HEK293 (cell line): Measurements from ENCODE around the gene UACA.

ENCODE experiments used
- CTCF ChIA-PET: fragments of 350-600 bp; formaldehyde crosslinking; extraction: SDS; loops from one replicate; lab custom pipeline; 2021; ENCODE audit warnings: antibody characterized with exemption; lab: Yijun Ruan, JAX
- POLR2A ChIA-PET: fragments of 300-600 bp; formaldehyde crosslinking; extraction: SDS; loops from one replicate; lab custom pipeline; 2020; ENCODE audit warnings: antibody characterized with exemption, inconsistent platforms; lab: Yijun Ruan, JAX
- H3K27ac ChIP-seq: fragments of 200-500 bp; sonication (Bioruptor generic); 2 replicates; pipeline ENCODE4 v1.5.1; 2014; ENCODE audit warnings: low read depth, low read length, control low read depth, inconsistent platforms; ENCODE audit errors: extremely low read depth
- H3K36me3 ChIP-seq, 2 experiments: fragments of 200-500 bp in 1 of 2; sonication (Bioruptor generic) in 1 of 2; 1 replicate in 1 of 2; 2 replicates in 1 of 2; pipeline ENCODE4 v1.5.1; 2014 to 2017; ENCODE audit warnings: inconsistent platforms in 2 of 2, low read length in 2 of 2; ENCODE audit not compliant: control insufficient read depth in 2 of 2, insufficient read depth in 1 of 2
- H3K4me1 ChIP-seq: fragments of 200-500 bp; sonication (Bioruptor generic); 2 replicates; pipeline ENCODE4 v1.5.1; 2014; ENCODE audit warnings: mild to moderate bottlenecking, low read length, inconsistent platforms; ENCODE audit not compliant: control insufficient read depth, insufficient read depth
- H3K4me3 ChIP-seq: 2 replicates; pipeline ENCODE4 v1.5.1; 2011; ENCODE audit warnings: low read depth, mild to moderate bottlenecking, control low read depth, low read length, moderate library complexity
- H3K9me3 ChIP-seq: fragments of 200-500 bp; sonication (Bioruptor generic); 2 replicates; pipeline ENCODE4 v1.5.1; 2014; ENCODE audit warnings: low read depth, low read length, inconsistent platforms; ENCODE audit not compliant: control insufficient read depth, insufficient read depth
- BCL6B ChIP-seq: fragments of 450-650 bp; formaldehyde crosslinking; IDR thresholded peaks from 2 replicates; pipeline ENCODE4 v1.5.1; 2017; ENCODE audit warnings: missing biosample characterization, missing genetic modification characterization
- GLI4 ChIP-seq: fragments of 450-650 bp; formaldehyde crosslinking; IDR thresholded peaks from 2 replicates; pipeline ENCODE4 v1.5.1; 2016; ENCODE audit warnings: missing biosample characterization, missing genetic modification characterization
- MYNN ChIP-seq: fragments of 450-650 bp; formaldehyde crosslinking; IDR thresholded peaks from 2 replicates; pipeline ENCODE4 v1.5.1; 2016; ENCODE audit warnings: missing biosample characterization, missing genetic modification characterization, borderline replicate concordance
- OSR2 ChIP-seq: fragments of 450-650 bp; formaldehyde crosslinking; IDR thresholded peaks from 2 replicates; pipeline ENCODE4 v1.5.1; 2016; ENCODE audit warnings: missing biosample characterization, missing genetic modification characterization
- SP3 ChIP-seq: fragments of 450-650 bp; formaldehyde crosslinking; IDR thresholded peaks from 2 replicates; pipeline ENCODE4 v1.5.1; 2016; ENCODE audit warnings: missing biosample characterization, missing genetic modification characterization
- YY1 ChIP-seq: fragments of 450-650 bp; formaldehyde crosslinking; IDR thresholded peaks from 2 replicates; pipeline ENCODE4 v1.5.1; 2018; ENCODE audit warnings: missing biosample characterization, missing genetic modification characterization
- ZBTB44 ChIP-seq: fragments of 450-650 bp; IDR thresholded peaks from 2 replicates; pipeline ENCODE4 v1.5.1; 2018; ENCODE audit warnings: missing biosample characterization, mild to moderate bottlenecking, missing genetic modification characterization
- ZBTB48 ChIP-seq: fragments of 450-650 bp; formaldehyde crosslinking; IDR thresholded peaks from 2 replicates; pipeline ENCODE4 v1.5.1; 2016; ENCODE audit warnings: missing biosample characterization, missing genetic modification characterization
- ZNF2 ChIP-seq: fragments of 450-650 bp; formaldehyde crosslinking; IDR thresholded peaks from 2 replicates; pipeline ENCODE4 v1.5.1; 2016; ENCODE audit warnings: missing biosample characterization, missing genetic modification characterization
- ZNF221 ChIP-seq: fragments of 450-650 bp; formaldehyde crosslinking; IDR thresholded peaks from 2 replicates; pipeline ENCODE4 v1.5.1; 2017; ENCODE audit warnings: missing biosample characterization, missing genetic modification characterization, borderline replicate concordance
- ZNF223 ChIP-seq: fragments of 450-650 bp; formaldehyde crosslinking; IDR thresholded peaks from 2 replicates; pipeline ENCODE4 v1.5.1; 2016; ENCODE audit warnings: missing biosample characterization, missing genetic modification characterization
- ZNF37A ChIP-seq: fragments of 450-650 bp; IDR thresholded peaks from 2 replicates; pipeline ENCODE4 v1.5.1; 2018; ENCODE audit warnings: missing biosample characterization, missing genetic modification characterization
- ZNF48 ChIP-seq: fragments of 450-650 bp; formaldehyde crosslinking; IDR thresholded peaks from 2 replicates; pipeline ENCODE4 v1.5.1; 2016; ENCODE audit warnings: missing biosample characterization, missing genetic modification characterization
- ZNF529 ChIP-seq: fragments of 450-650 bp; formaldehyde crosslinking; IDR thresholded peaks from 2 replicates; pipeline ENCODE4 v1.5.1; 2017; ENCODE audit warnings: missing genetic modification characterization, missing biosample characterization; ENCODE audit not compliant: insufficient replicate concordance
- ZNF629 ChIP-seq: fragments of 450-650 bp; formaldehyde crosslinking; IDR thresholded peaks from 2 replicates; pipeline ENCODE4 v1.5.1; 2017; ENCODE audit warnings: missing biosample characterization, missing genetic modification characterization
- ZNF791 ChIP-seq: fragments of 450-650 bp; formaldehyde crosslinking; IDR thresholded peaks from 2 replicates; pipeline ENCODE4 v1.5.1; 2016; ENCODE audit warnings: missing biosample characterization, missing genetic modification characterization
- ZNF792 ChIP-seq: fragments of 450-650 bp; formaldehyde crosslinking; IDR thresholded peaks from 2 replicates; pipeline ENCODE4 v1.5.1; 2016; ENCODE audit warnings: missing biosample characterization, missing genetic modification characterization
- ZNF843 ChIP-seq: fragments of 450-650 bp; formaldehyde crosslinking; IDR thresholded peaks from 2 replicates; pipeline ENCODE4 v1.5.1; 2016; ENCODE audit warnings: missing biosample characterization, missing genetic modification characterization
- ZSCAN23 ChIP-seq: fragments of 450-650 bp; formaldehyde crosslinking; IDR thresholded peaks from 2 replicates; pipeline ENCODE4 v1.5.1; 2016; ENCODE audit warnings: missing biosample characterization, missing genetic modification characterization
- TF ChIP-seq, protein P1 (sequence below): fragments of 450-650 bp; formaldehyde crosslinking; IDR thresholded peaks from 2 replicates; pipeline ENCODE4 v1.5.1; 2016; ENCODE audit warnings: missing biosample characterization, missing genetic modification characterization
- TF ChIP-seq, protein P2 (sequence below): fragments of 450-650 bp; formaldehyde crosslinking; IDR thresholded peaks from 2 replicates; pipeline ENCODE4 v1.5.1; 2017; ENCODE audit warnings: missing biosample characterization, missing genetic modification characterization

UACA gene

GRCh38 chr15:70610541-70610940 is 152.8 kb downstream of the UACA start:
- no peak for TF ChIP-seq ZNF221 (tag by site-specific recombination)
- no peak for TF ChIP-seq GLI4 (tag by site-specific recombination)
- TF ChIP-seq, protein P1, sequence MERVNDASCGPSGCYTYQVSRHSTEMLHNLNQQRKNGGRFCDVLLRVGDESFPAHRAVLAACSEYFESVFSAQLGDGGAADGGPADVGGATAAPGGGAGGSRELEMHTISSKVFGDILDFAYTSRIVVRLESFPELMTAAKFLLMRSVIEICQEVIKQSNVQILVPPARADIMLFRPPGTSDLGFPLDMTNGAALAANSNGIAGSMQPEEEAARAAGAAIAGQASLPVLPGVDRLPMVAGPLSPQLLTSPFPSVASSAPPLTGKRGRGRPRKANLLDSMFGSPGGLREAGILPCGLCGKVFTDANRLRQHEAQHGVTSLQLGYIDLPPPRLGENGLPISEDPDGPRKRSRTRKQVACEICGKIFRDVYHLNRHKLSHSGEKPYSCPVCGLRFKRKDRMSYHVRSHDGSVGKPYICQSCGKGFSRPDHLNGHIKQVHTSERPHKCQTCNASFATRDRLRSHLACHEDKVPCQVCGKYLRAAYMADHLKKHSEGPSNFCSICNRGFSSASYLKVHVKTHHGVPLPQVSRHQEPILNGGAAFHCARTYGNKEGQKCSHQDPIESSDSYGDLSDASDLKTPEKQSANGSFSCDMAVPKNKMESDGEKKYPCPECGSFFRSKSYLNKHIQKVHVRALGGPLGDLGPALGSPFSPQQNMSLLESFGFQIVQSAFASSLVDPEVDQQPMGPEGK = no peak
- TF ChIP-seq SP3 (tag by site-specific recombination) = no peak
- no peak for TF ChIP-seq ZNF629 (tag by site-specific recombination)
- TF ChIP-seq ZNF48 = no peak
- TF ChIP-seq ZNF2 = no peak
- no peak for TF ChIP-seq ZSCAN23 (tag by site-specific recombination)
- no peak for TF ChIP-seq ZNF529
- TF ChIP-seq MYNN (tag by site-specific recombination) = no peak
- ChIA-PET POLR2A (no interaction called here), CTCF (interaction anchor here (0.9 kb wide), 1 partner anchor 116 kb away, joined by 4 read pairs; no protein-coding TSS in a partner anchor)
- Histone ChIP-seq H3K9me3 (no peaks in the 10 kb centered on the region), H3K36me3 (no peaks in the 10 kb centered on the region), H3K4me1 (peaks cover 2% of the 10 kb centered on the region; the same call in 1 of the 2 replicates), H3K27ac (no peak overlapping the region), H3K4me3 (no peak overlapping the region)

DNA sequence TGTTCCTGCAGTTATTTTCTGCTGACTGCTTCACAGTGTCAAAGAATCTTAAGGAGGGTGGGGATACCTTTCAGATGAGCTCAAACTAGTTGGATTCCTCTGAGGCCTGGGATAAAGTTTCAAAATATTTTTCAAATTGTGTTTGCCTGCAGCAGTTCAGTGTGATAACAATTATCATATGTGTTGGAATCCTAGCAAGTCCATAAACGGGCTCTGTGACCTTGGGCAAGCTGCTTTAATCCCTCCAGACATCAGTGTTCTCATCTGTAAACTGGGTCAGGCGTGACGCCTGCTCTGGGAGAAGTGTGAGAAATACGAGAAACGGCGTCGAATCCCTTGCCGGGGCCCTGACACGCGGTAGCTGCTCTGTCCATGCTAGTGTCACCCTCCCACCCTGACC is 153.5 kb downstream of the UACA start:
- Histone ChIP-seq H3K4me1 (peaks cover 8% of the 10 kb centered on the region), H3K36me3 (no peaks in the 10 kb centered on the region), H3K9me3 (no peaks in the 10 kb centered on the region), H3K27ac (no peak overlapping the region), H3K4me3 (no peak overlapping the region)
- ChIA-PET POLR2A (interaction anchor here (0.6 kb wide), 2 partner anchors 48 to 947 kb away, joined by 3 read pairs; no protein-coding TSS in a partner anchor), CTCF (no interaction called here)
- TF ChIP-seq ZNF223 (tag by site-specific recombination) (no peak), ZNF791 (tag by site-specific recombination) (no peak), ZBTB48 (tag by site-specific recombination) (no peak), BCL6B (tag by site-specific recombination) (no peak), YY1 (tag by site-specific recombination) (no peak), ZBTB44 (tag by site-specific recombination) (no peak)

DNA sequence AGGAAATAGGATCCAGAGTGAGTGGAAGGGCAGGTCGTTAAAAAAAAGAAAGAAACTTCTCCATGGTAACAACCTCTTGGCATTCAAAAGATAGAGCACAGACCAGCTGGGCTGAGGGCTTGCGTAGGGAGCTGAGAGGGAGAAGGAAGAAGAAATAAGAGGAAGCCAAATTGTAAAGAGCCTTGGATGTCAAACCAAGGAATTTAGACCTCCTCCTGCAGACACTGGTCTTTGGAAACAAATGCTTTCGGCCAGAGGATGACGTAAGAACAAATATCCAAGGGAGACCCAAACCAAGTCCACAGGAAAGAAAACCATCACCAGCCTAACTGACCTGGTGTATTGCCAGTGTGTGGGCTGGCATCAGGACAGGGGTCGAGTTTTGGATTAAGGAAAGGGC is 155.2 kb downstream of the UACA start:
- Histone ChIP-seq H3K36me3 (no peaks in the 10 kb centered on the region), H3K4me1 (peaks cover 8% of the 10 kb centered on the region), H3K4me3 (no peak overlapping the region), H3K9me3 (no peaks in the 10 kb centered on the region), H3K27ac (no peak overlapping the region)
- ChIA-PET CTCF (interaction anchor here (0.9 kb wide), 1 partner anchor 12 kb away, joined by 3 read pairs; no protein-coding TSS in a partner anchor), POLR2A (no interaction called here)
- TF ChIP-seq ZNF843 = no peak
- no peak for TF ChIP-seq ZNF37A
- TF ChIP-seq OSR2 (tag by site-specific recombination) = no peak
- TF ChIP-seq, protein P2, sequence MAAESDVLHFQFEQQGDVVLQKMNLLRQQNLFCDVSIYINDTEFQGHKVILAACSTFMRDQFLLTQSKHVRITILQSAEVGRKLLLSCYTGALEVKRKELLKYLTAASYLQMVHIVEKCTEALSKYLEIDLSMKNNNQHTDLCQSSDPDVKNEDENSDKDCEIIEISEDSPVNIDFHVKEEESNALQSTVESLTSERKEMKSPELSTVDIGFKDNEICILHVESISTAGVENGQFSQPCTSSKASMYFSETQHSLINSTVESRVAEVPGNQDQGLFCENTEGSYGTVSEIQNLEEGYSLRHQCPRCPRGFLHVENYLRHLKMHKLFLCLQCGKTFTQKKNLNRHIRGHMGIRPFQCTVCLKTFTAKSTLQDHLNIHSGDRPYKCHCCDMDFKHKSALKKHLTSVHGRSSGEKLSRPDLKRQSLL (tag by site-specific recombination) = no peak
- TF ChIP-seq ZSCAN23 (tag by site-specific recombination) = no peak
- TF ChIP-seq ZNF792 (tag by site-specific recombination) = no peak
